RWPE1 (cell line): Measurements from ENCODE around the gene GTF2H4.

Experiments used
- CTCF ChIA-PET: fragments of 350-600 bp; sonication (Branson Sonifier 250); formaldehyde crosslinking; extraction: SDS; loops from one replicate; lab custom pipeline; 2021; lab: Yijun Ruan, JAX
- POLR2A ChIA-PET: fragments of 400-600 bp; formaldehyde crosslinking; extraction: SDS; loops from one replicate; lab custom pipeline; 2020; ENCODE audit warnings: antibody characterized with exemption; ENCODE audit not compliant: low non-redundant PET; lab: Yijun Ruan, JAX
- DNase-seq: peaks from one replicate; pipeline ENCODE4 v3.0.0; 2012; ENCODE audit warnings: low spot score
- H3K27ac ChIP-seq: fragments of 450-650 bp; 2 replicates; pipeline ENCODE4 v1.5.1; 2017
- TF ChIP-seq, protein P1 (sequence below): fragments of 450-650 bp; conservative IDR thresholded peaks from 2 replicates; pipeline ENCODE4 v1.5.1; 2017; ENCODE audit warnings: low read depth, mild to moderate bottlenecking

GTF2H4 gene

DNA sequence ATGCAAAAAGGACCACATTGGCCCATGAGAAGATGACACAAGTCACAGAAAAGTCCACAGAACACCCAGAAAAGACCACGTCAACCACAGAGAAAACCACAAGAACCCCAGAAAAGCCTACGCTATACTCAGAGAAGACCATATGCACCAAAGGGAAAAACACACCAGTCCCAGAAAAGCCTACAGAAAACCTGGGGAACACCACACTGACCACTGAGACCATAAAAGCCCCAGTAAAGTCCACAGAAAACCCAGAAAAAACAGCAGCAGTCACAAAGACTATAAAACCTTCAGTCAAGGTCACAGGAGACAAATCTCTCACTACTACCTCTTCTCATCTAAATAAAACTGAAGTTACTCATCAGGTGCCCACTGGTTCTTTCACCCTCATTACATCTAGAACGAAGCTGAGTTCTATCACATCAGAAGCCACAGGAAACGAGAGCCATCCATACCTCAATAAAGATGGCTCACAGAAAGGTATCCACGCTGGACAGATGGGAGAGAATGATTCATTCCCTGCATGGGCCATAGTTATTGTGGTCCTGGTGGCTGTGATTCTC, 44.0 kb downstream of the GTF2H4 start:
- no peak overlapping the region for H3K27ac ChIP-seq
- no peak for DNase-seq
- TF ChIP-seq, protein P1, sequence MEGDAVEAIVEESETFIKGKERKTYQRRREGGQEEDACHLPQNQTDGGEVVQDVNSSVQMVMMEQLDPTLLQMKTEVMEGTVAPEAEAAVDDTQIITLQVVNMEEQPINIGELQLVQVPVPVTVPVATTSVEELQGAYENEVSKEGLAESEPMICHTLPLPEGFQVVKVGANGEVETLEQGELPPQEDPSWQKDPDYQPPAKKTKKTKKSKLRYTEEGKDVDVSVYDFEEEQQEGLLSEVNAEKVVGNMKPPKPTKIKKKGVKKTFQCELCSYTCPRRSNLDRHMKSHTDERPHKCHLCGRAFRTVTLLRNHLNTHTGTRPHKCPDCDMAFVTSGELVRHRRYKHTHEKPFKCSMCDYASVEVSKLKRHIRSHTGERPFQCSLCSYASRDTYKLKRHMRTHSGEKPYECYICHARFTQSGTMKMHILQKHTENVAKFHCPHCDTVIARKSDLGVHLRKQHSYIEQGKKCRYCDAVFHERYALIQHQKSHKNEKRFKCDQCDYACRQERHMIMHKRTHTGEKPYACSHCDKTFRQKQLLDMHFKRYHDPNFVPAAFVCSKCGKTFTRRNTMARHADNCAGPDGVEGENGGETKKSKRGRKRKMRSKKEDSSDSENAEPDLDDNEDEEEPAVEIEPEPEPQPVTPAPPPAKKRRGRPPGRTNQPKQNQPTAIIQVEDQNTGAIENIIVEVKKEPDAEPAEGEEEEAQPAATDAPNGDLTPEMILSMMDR: no peak
- ChIA-PET CTCF (no interaction called here), POLR2A (no interaction called here)

- TF ChIP-seq, protein P1: no peak
- ChIA-PET CTCF (no interaction called here), POLR2A (no interaction called here)
- no peak for DNase-seq
- H3K27ac ChIP-seq: no peak overlapping the region; the same call in 1 of the 2 replicates
Measured at GRCh38 chr6:30954631-30955366, 46.8 kb downstream of the GTF2H4 start.

DNA sequence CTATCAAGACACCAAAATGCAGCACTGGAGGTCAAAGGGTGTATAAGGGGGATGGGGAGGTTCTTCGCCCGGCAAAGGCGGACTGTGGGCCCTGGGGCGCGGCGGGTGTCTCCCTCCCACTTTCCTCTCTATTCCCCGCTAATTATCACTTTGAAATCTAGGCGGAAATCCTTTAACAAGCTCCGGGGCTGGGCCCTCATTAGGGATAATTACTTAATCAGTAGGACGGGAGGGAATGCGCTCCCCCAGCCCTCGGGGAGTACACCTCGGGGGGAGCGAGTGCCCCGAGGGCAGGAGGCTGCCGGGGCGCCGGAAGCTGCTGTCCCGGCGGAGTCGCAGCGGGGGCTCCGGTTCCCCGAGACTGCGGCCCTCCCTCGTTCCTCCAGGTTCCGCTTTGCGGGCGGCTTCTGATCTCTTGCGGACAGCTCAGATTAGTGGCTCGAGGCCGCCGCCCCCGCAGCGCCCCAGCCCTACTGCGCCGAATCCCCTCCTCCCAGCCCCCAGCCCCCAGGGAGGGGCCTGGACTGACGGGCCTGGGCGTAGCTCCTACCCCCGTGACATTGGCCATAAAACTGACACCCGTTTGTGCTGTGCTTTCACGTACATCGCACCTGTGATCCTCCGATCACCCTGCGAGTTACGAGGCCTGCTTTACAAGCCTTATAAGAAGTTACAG, 47.5 kb downstream of the GTF2H4 start:
- ChIA-PET CTCF (interaction anchor here (0.6 to 1.3 kb wide), 3 partner anchors 10 to 40 kb away, joined by 3 to 4 read pairs (median 4); no protein-coding TSS in a partner anchor), POLR2A (interaction anchor here (0.7 kb wide), 1 partner anchor 87 kb away, joined by 3 read pairs; no protein-coding TSS in a partner anchor)
- peak; percentile 23 for DNase-seq
- TF ChIP-seq, protein P1: no peak
- peak overlapping the region; percentile 30; the same call in 1 of the 2 replicates for H3K27ac ChIP-seq

DNA sequence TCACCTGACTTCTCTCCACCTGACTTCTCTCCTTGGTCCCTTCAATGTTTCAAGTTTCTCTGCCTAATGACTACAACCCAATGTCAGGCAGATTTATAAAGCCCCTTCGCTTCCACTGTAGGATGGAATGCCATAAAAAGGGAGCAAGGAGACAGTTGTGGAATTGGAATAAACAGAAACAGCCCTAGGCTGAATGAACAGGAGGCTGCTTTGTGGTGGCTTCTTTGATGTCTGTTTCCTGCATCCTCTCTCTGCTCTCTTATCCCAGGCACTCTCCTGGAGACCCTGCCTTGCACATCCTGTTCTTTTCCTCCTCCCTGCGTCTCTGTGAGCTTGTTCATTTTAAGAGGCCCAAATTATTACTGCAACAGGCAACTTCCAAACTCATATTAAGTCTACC, 49.7 kb downstream of the GTF2H4 start:
- H3K27ac ChIP-seq: no peak overlapping the region
- ChIA-PET CTCF (no interaction called here), POLR2A (no interaction called here)
- no peak for DNase-seq
- TF ChIP-seq, protein P1: no peak

GRCh38 chr6:30960907-30961673, 53.1 kb downstream of the GTF2H4 start:
- DNase-seq: no peak
- no peak overlapping the region for H3K27ac ChIP-seq
- TF ChIP-seq, protein P1: no peak
- ChIA-PET POLR2A (no interaction called here), CTCF (interaction anchor here (0.6 to 1.2 kb wide), 2 partner anchors 45 to 108 kb away, joined by 3 read pairs; no protein-coding TSS in a partner anchor)

- ChIA-PET CTCF (no interaction called here), POLR2A (no interaction called here)
- TF ChIP-seq, protein P1: no peak
- no peak for DNase-seq
- no peak overlapping the region for H3K27ac ChIP-seq
Measured at GRCh38 chr6:30962716-30963115, 54.7 kb downstream of the GTF2H4 start.
